ENCODE measurements around the gene MAN2C1.

GRCh38 chr15:75371486-75371885 lies 3.1 kb upstream of the MAN2C1 start:
- no peak for TF ChIP-seq CTCF (IDR thresholded peaks at IDR 0.05; ENCODE audit: insufficient read depth, low read depth, low read length)
- no peak for TF ChIP-seq EZH2 (IDR thresholded peaks at IDR 0.05; ENCODE audit: insufficient read depth, low read length)
